WTC11 (cell line): Measurements from ENCODE around the gene POMC. TPM values are rescaled to one million over a fixed set of nuclear protein-coding genes. Genes with fewer than 3 reads are reported as not detected.

Source experiments
- ATAC-seq: fragments of 200-7000 bp; cut with Tn5 transposase; 2 replicates; pipeline ENCODE4 v1.10.0; 2021; ENCODE audit warnings: mild to moderate bottlenecking, moderate library complexity
- CTCF ChIA-PET: fragments of 300-600 bp; sonication (Branson Sonifier 250); formaldehyde crosslinking; loops from one replicate; lab custom pipeline; 2021; ENCODE audit warnings: antibody characterized with exemption; lab: Charles Lee
- POLR2A ChIA-PET: fragments of 350-600 bp; sonication (Branson Sonifier 250); formaldehyde crosslinking; loops from one replicate; lab custom pipeline; 2021; ENCODE audit warnings: antibody characterized with exemption; lab: Charles Lee
- DNase-seq: peaks from one replicate; pipeline ENCODE4 v3.0.0; 2021; ENCODE audit warnings: low spot score
- H3K27ac Mint-ChIP-seq: 2 replicates; pipeline ENCODE4 v1.8.0; 2021; ENCODE audit warnings: mixed read lengths
- H3K27me3 Mint-ChIP-seq: 2 replicates; pipeline ENCODE4 v1.8.0; 2021; ENCODE audit warnings: low read depth, mild to moderate bottlenecking, moderate library complexity, mixed read lengths
- H3K36me3 Mint-ChIP-seq: 2 replicates; pipeline ENCODE4 v1.8.0; 2021; ENCODE audit warnings: mixed read lengths
- H3K4me1 Mint-ChIP-seq: 2 replicates; pipeline ENCODE4 v1.8.0; 2022; ENCODE audit warnings: mixed read lengths
- H3K4me3 Mint-ChIP-seq: 2 replicates; pipeline ENCODE4 v1.8.0; 2021; ENCODE audit warnings: mild to moderate bottlenecking, moderate library complexity, mixed read lengths
- H3K9me3 Mint-ChIP-seq: 2 replicates; pipeline ENCODE4 v1.8.0; 2021; ENCODE audit warnings: mixed read lengths
- CBFB ChIP-seq: sonication (generic); formaldehyde crosslinking; IDR thresholded peaks from 2 replicates; pipeline ENCODE4 v1.8.1; 2022; ENCODE audit warnings: mild to moderate bottlenecking, low read depth, missing genetic modification reagents
- ETV6 ChIP-seq: sonication (generic); formaldehyde crosslinking; IDR thresholded peaks from 2 replicates; pipeline ENCODE4 v1.8.1; 2022; ENCODE audit warnings: mild to moderate bottlenecking, missing genetic modification reagents
- FOXJ3 ChIP-seq: sonication (generic); formaldehyde crosslinking; IDR thresholded peaks from 2 replicates; pipeline ENCODE4 v1.9.0; 2021; ENCODE audit warnings: missing genetic modification reagents, mild to moderate bottlenecking, borderline replicate concordance
- GTF2I ChIP-seq: fragments of 250-450 bp; sonication (Bioruptor Pico); conservative IDR thresholded peaks from 2 replicates; pipeline ENCODE4 v1.4.0; 2021; ENCODE audit warnings: mild to moderate bottlenecking
- IRF2 ChIP-seq: sonication (generic); formaldehyde crosslinking; IDR thresholded peaks from 2 replicates; pipeline ENCODE4 v1.8.0; 2022; ENCODE audit warnings: low read depth, missing genetic modification reagents, borderline replicate concordance
- KAT7 ChIP-seq: sonication (generic); formaldehyde crosslinking; IDR thresholded peaks from 2 replicates; pipeline ENCODE4 v1.8.1; 2023; ENCODE audit warnings: missing genetic modification reagents, mild to moderate bottlenecking, borderline replicate concordance
- NR1H2 ChIP-seq: sonication (generic); formaldehyde crosslinking; IDR thresholded peaks from 2 replicates; pipeline ENCODE4 v1.9.0; 2021; ENCODE audit warnings: mild to moderate bottlenecking, moderate library complexity, missing genetic modification reagents
- OVOL2 ChIP-seq: fragments of 250-450 bp; sonication (Bioruptor Pico); IDR thresholded peaks from 2 replicates; pipeline ENCODE4 v1.9.0; 2021; ENCODE audit warnings: mild to moderate bottlenecking, borderline replicate concordance
- TCF7 ChIP-seq: sonication (generic); formaldehyde crosslinking; IDR thresholded peaks from 2 replicates; pipeline ENCODE4 v1.8.0; 2022; ENCODE audit warnings: mild to moderate bottlenecking, low read depth, missing genetic modification reagents, moderate library complexity
- ZNF138 ChIP-seq: sonication (generic); formaldehyde crosslinking; conservative IDR thresholded peaks from 2 replicates; pipeline ENCODE4 v1.8.1; 2022; ENCODE audit warnings: mild to moderate bottlenecking, moderate library complexity, missing genetic modification reagents
- ZNF263 ChIP-seq: sonication (generic); formaldehyde crosslinking; IDR thresholded peaks from 2 replicates; pipeline ENCODE4 v1.8.1; 2022; ENCODE audit warnings: low read depth, mild to moderate bottlenecking, moderate library complexity, missing genetic modification reagents
- ZNF423 ChIP-seq: fragments of 250-450 bp; sonication (Bioruptor Pico); IDR thresholded peaks from 2 replicates; pipeline ENCODE4 v2.1.2; 2022; ENCODE audit warnings: mild to moderate bottlenecking, moderate library complexity
- ZNF671 ChIP-seq: fragments of 250-450 bp; sonication (Bioruptor Pico); IDR thresholded peaks from 2 replicates; pipeline ENCODE4 v1.8.0; 2021; ENCODE audit warnings: mild to moderate bottlenecking
- total RNA-seq: library from RNA; stranded (reverse); gene quantifications from 3 replicates; pipeline ENCODE4 v1.2.3, GENCODE V29; 2021
- TF ChIP-seq, protein P1 (sequence below): sonication (generic); formaldehyde crosslinking; IDR thresholded peaks from 2 replicates; pipeline ENCODE4 v1.8.1; 2023; ENCODE audit warnings: mild to moderate bottlenecking, missing genetic modification reagents, moderate library complexity
- TF ChIP-seq, protein P2 (sequence below): sonication (generic); formaldehyde crosslinking; IDR thresholded peaks from 2 replicates; pipeline ENCODE4 v1.8.0; 2022; ENCODE audit warnings: mild to moderate bottlenecking, missing genetic modification reagents
- TF ChIP-seq, protein P3 (sequence below): sonication (generic); formaldehyde crosslinking; IDR thresholded peaks from 2 replicates; pipeline ENCODE4 v1.8.1; 2022; ENCODE audit warnings: low read depth, missing genetic modification reagents, borderline replicate concordance
- TF ChIP-seq, protein P4 (sequence below): sonication (generic); formaldehyde crosslinking; conservative IDR thresholded peaks from 2 replicates; pipeline ENCODE4 v1.8.1; 2023; ENCODE audit warnings: mild to moderate bottlenecking, low read depth, missing genetic modification reagents, moderate library complexity
- TF ChIP-seq, protein P5 (sequence below): sonication (generic); formaldehyde crosslinking; IDR thresholded peaks from 2 replicates; pipeline ENCODE4 v1.8.1; 2022; ENCODE audit warnings: mild to moderate bottlenecking, moderate library complexity, missing genetic modification reagents

The POMC gene
- total RNA-seq, 1 experiment from 2014 or later, result 3.2 TPM

DNA sequence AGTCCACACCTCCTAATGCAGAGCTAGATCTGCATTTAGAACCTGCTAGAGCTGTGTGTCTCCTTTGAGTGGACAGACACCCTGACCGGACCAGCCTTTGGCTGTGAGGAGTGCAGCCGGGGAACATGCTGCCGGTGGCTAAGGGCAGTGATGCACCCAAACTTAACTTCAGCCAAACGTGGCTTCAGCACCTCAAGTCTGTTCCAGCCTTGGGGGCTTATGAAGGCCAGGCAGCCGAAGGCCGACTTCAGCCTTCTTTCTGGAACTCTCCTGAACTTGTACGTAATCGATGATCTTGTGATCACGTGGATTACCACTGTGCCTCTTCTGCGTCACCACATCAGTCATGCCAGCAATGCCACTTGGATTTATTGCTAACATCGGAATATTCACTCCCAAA, 49.1 kb downstream of the POMC start (continued):
- TF ChIP-seq, protein P1, sequence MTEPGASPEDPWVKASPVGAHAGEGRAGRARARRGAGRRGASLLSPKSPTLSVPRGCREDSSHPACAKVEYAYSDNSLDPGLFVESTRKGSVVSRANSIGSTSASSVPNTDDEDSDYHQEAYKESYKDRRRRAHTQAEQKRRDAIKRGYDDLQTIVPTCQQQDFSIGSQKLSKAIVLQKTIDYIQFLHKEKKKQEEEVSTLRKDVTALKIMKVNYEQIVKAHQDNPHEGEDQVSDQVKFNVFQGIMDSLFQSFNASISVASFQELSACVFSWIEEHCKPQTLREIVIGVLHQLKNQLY (CRISPR knock-in tag), result no peak
- TF ChIP-seq FOXJ3 (CRISPR knock-in tag) (no peak), GTF2I (CRISPR knock-in tag) (no peak), ZNF423 (CRISPR knock-in tag) (no peak)

DNA sequence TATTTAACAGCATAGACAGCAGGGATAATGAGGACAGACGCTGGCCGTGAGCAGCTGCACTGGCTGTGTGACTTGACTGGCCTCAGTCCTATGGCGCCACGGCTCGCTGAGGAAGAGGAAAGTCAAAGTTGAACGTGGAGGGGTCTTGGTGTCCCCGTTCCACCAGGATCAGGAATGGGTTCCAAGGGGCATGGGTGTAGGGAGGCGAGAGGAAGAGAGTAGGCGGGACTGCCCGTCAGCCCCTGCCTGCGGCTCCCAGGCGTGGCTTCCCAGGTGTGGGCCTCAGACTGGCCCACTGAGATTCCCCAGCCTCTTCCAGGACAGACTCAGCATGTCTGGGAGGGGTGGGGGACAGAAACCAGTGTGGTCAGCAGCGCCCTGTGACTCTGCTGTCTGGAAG, 51.4 kb downstream of the POMC start:
- ChIA-PET CTCF (interaction anchor here (0.6 to 0.7 kb wide), 2 partner anchors 14 to 245 kb away, joined by 3 read pairs; no protein-coding TSS in a partner anchor), POLR2A (no interaction called here)
- ATAC-seq (no peak), DNase-seq (no peak)
- no peaks in the 10 kb centered on the region for H3K36me3 Mint-ChIP-seq
- H3K4me1 Mint-ChIP-seq, result peaks cover 7% of the 10 kb centered on the region; the same call in 1 of the 2 replicates
- H3K27ac Mint-ChIP-seq, result no peak overlapping the region
- no peak overlapping the region for H3K4me3 Mint-ChIP-seq
- H3K9me3 Mint-ChIP-seq, result no peaks in the 10 kb centered on the region
- no peaks in the 10 kb centered on the region for H3K27me3 Mint-ChIP-seq
- no peak for TF ChIP-seq NR1H2 (CRISPR knock-in tag)
- TF ChIP-seq, protein P2, sequence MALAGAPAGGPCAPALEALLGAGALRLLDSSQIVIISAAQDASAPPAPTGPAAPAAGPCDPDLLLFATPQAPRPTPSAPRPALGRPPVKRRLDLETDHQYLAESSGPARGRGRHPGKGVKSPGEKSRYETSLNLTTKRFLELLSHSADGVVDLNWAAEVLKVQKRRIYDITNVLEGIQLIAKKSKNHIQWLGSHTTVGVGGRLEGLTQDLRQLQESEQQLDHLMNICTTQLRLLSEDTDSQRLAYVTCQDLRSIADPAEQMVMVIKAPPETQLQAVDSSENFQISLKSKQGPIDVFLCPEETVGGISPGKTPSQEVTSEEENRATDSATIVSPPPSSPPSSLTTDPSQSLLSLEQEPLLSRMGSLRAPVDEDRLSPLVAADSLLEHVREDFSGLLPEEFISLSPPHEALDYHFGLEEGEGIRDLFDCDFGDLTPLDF (CRISPR knock-in tag), result no peak
- TF ChIP-seq OVOL2 (CRISPR knock-in tag), result no peak
- no peak for TF ChIP-seq GTF2I (CRISPR knock-in tag)

DNA sequence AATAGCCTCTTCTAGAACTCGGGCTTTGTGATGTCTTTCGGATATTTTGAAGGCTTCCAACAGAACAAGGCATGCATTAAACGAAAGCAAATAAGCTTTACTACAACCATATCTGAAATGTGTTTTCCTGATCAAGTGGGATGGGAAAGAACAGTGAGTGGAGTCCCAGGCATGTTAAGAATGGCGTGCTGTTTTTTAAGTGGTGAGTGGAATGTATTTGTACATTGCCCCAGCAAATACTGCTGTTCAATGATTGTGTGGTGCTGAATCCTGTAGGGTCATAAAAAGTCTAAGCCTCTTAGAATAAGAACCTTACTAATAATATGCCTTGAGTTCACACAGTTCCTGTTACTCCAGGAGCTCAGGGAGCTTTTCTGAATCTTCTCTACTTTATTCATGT, 52.5 kb downstream of the POMC start:
- TF ChIP-seq, protein P3, sequence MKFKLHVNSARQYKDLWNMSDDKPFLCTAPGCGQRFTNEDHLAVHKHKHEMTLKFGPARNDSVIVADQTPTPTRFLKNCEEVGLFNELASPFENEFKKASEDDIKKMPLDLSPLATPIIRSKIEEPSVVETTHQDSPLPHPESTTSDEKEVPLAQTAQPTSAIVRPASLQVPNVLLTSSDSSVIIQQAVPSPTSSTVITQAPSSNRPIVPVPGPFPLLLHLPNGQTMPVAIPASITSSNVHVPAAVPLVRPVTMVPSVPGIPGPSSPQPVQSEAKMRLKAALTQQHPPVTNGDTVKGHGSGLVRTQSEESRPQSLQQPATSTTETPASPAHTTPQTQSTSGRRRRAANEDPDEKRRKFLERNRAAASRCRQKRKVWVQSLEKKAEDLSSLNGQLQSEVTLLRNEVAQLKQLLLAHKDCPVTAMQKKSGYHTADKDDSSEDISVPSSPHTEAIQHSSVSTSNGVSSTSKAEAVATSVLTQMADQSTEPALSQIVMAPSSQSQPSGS (CRISPR knock-in tag), result no peak
- TF ChIP-seq IRF2 (CRISPR knock-in tag) (no peak), ZNF138 (CRISPR knock-in tag) (no peak)
- Mint-ChIP-seq H3K9me3 (no peaks in the 10 kb centered on the region), H3K4me3 (no peak overlapping the region), H3K36me3 (no peaks in the 10 kb centered on the region), H3K27me3 (no peaks in the 10 kb centered on the region), H3K4me1 (peaks cover 5% of the 10 kb centered on the region; the same call in 1 of the 2 replicates), H3K27ac (no peak overlapping the region)
- CTCF ChIA-PET, result interaction anchor here (1.6 kb wide), 1 partner anchor 74 kb away, joined by 4 read pairs; the partner anchor contains the start of gene EFR3B
- POLR2A ChIA-PET, result no interaction called here
- no peak for ATAC-seq
- DNase-seq, result no peak

DNA sequence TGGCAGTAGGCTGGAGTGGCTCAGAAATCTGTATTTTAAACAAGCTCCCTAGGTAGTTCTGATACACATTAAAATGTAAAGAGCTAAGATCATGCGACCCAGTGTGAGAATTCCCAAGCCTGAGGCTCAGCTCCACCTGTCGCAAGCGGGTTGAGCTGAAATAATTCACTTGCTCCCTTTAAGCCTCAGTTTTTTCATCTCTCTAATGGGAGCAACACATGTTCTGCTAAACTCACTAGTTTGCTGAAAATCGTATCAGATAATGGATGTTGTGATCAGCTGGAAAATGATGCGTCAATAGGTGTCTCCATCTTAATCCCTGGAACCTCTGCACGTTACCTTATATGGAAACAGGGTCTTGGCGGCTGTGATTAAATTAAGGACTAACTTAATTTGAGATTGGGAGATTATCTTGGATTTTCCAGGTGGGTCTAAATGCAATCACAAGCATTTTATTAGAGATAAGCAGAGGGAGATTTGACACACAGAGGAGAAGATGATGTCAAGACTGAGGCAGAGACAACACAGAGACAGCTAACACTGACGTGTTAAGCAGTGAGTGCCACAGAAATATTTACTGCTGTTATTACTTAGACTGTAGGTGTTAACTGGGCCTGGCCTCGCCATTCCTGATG, 53.0 kb downstream of the POMC start:
- ChIA-PET CTCF (interaction anchor here (1.2 to 1.6 kb wide), 2 partner anchors 14 to 74 kb away, joined by 4 to 9 read pairs; partner anchors contain the start of gene EFR3B), POLR2A (no interaction called here)
- H3K27ac Mint-ChIP-seq, result no peak overlapping the region
- no peaks in the 10 kb centered on the region for H3K9me3 Mint-ChIP-seq
- ATAC-seq (no peak), DNase-seq (no peak)
- H3K27me3 Mint-ChIP-seq, result no peaks in the 10 kb centered on the region
- H3K36me3 Mint-ChIP-seq, result no peaks in the 10 kb centered on the region
- no peak overlapping the region for H3K4me3 Mint-ChIP-seq
- H3K4me1 Mint-ChIP-seq, result peaks cover 9% of the 10 kb centered on the region
- TF ChIP-seq ETV6 (no peak), ZNF263 (CRISPR knock-in tag) (no peak), ZNF671 (no peak), TCF7 (CRISPR knock-in tag) (no peak), ZNF138 (CRISPR knock-in tag) (no peak), KAT7 (CRISPR knock-in tag) (no peak), IRF2 (CRISPR knock-in tag) (no peak), CBFB (CRISPR knock-in tag) (no peak)
- TF ChIP-seq, protein P2 (CRISPR knock-in tag), result no peak
- TF ChIP-seq, protein P4, sequence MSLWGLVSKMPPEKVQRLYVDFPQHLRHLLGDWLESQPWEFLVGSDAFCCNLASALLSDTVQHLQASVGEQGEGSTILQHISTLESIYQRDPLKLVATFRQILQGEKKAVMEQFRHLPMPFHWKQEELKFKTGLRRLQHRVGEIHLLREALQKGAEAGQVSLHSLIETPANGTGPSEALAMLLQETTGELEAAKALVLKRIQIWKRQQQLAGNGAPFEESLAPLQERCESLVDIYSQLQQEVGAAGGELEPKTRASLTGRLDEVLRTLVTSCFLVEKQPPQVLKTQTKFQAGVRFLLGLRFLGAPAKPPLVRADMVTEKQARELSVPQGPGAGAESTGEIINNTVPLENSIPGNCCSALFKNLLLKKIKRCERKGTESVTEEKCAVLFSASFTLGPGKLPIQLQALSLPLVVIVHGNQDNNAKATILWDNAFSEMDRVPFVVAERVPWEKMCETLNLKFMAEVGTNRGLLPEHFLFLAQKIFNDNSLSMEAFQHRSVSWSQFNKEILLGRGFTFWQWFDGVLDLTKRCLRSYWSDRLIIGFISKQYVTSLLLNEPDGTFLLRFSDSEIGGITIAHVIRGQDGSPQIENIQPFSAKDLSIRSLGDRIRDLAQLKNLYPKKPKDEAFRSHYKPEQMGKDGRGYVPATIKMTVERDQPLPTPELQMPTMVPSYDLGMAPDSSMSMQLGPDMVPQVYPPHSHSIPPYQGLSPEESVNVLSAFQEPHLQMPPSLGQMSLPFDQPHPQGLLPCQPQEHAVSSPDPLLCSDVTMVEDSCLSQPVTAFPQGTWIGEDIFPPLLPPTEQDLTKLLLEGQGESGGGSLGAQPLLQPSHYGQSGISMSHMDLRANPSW (CRISPR knock-in tag), result no peak
- TF ChIP-seq, protein P5, sequence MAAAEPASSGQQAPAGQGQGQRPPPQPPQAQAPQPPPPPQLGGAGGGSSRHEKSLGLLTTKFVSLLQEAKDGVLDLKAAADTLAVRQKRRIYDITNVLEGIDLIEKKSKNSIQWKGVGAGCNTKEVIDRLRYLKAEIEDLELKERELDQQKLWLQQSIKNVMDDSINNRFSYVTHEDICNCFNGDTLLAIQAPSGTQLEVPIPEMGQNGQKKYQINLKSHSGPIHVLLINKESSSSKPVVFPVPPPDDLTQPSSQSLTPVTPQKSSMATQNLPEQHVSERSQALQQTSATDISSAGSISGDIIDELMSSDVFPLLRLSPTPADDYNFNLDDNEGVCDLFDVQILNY (CRISPR knock-in tag), result no peak
